ENCODE data around the gene ADGRG6. TPM values are rescaled to one million over a fixed set of nuclear protein-coding genes. Genes with fewer than 3 reads are reported as not detected.

ADGRG6 gene
- total RNA-seq, 1 donor from 2014 or later: 2.5 TPM

- DNase-seq (ENCODE audit: low spot score): no peak
- Mint-ChIP-seq H3K4me1 (ENCODE audit: low read depth) (peaks cover 14% of the 10 kb centered on the region), H3K27me3 (ENCODE audit: low read depth) (no peaks in the 10 kb centered on the region), H3K27ac (ENCODE audit: unreplicated experiment) (no peak overlapping the region), H3K36me3 (ENCODE audit: low read depth) (no peaks in the 10 kb centered on the region), H3K9me3 (ENCODE audit: low read depth) (peaks cover 13% of the 10 kb centered on the region), H3K4me3 (ENCODE audit: unreplicated experiment) (no peak overlapping the region)
- TF ChIP-seq CTCF (IDR thresholded peaks at IDR 0.05): no peak
Measured at GRCh38 chr6:142353690-142354089, 51.9 kb downstream of the ADGRG6 start.

DNA sequence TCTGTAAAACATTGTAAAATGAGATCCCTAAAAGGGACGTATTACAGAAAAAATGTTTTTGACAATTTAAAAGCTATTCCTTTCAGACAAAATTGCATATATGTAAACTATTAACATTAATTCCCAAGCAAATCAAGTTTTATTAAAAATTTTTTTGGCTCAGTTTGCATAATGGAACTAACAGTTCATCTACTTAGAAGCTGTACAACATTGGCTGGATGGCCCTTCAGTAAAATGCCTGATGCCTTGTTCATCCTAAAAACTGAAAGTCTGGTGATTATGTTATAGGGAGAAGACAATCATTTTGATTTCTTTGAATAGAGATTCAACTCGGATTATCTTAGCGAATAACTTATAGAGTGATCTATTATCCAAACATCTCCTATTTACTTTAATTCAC, 52.8 kb downstream of the ADGRG6 start:
- TF ChIP-seq CTCF (IDR thresholded peaks at IDR 0.05): no peak
- peaks cover 14% of the 10 kb centered on the region for H3K4me1 Mint-ChIP-seq (ENCODE audit: low read depth)
- no peaks in the 10 kb centered on the region for H3K27me3 Mint-ChIP-seq (ENCODE audit: low read depth)
- no peak overlapping the region for H3K4me3 Mint-ChIP-seq (ENCODE audit: unreplicated experiment)
- H3K9me3 Mint-ChIP-seq (ENCODE audit: low read depth): peaks cover 13% of the 10 kb centered on the region
- no peak for DNase-seq (ENCODE audit: low spot score)
- H3K27ac Mint-ChIP-seq (ENCODE audit: unreplicated experiment): no peak overlapping the region
- H3K36me3 Mint-ChIP-seq (ENCODE audit: low read depth): no peaks in the 10 kb centered on the region

- no peaks in the 10 kb centered on the region for H3K27me3 Mint-ChIP-seq (ENCODE audit: low read depth)
- DNase-seq (ENCODE audit: low spot score): no peak
- H3K27ac Mint-ChIP-seq (ENCODE audit: unreplicated experiment): no peak overlapping the region
- no peak overlapping the region for H3K4me3 Mint-ChIP-seq (ENCODE audit: unreplicated experiment)
- H3K9me3 Mint-ChIP-seq (ENCODE audit: low read depth): peaks cover 12% of the 10 kb centered on the region
- no peak for TF ChIP-seq CTCF (IDR thresholded peaks at IDR 0.05)
- H3K4me1 Mint-ChIP-seq (ENCODE audit: low read depth): peaks cover 14% of the 10 kb centered on the region
- no peaks in the 10 kb centered on the region for H3K36me3 Mint-ChIP-seq (ENCODE audit: low read depth)
Measured at GRCh38 chr6:142355520-142356174, 53.8 kb downstream of the ADGRG6 start.

DNA sequence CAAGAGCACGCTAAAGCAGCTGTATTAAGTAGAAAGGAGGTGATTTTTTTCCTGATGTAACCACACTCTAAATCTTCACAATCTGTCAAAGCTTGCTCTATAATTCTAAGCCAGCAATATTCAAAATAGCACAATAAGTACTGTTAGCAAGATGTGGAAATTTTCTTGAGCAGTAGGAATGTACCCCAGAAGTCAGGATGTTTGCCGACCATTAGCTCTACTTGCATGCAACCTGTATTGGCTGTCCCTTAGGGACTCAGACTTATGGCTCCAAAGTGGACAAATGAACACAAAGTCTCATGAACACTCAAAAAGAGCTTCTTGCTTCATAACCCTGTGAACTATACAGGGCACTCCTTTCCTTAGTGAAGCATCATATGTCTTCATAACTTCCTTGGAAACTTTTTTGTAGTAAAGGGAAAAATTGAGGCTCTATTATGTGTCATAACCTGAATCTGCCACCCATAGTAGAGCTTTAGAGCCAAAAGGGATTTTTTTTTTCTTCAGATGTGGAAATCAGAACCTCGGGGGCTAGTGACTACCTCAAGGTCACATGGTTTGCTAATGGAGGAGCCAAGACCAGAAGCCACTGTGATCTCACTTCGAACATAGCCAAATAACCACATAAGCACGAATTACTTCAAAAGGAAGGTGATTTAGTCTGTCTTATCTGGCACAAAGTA, 54.5 kb downstream of the ADGRG6 start:
- no peak for TF ChIP-seq CTCF (IDR thresholded peaks at IDR 0.05)
- Mint-ChIP-seq H3K4me3 (ENCODE audit: unreplicated experiment) (no peak overlapping the region), H3K27me3 (ENCODE audit: low read depth) (no peaks in the 10 kb centered on the region), H3K27ac (ENCODE audit: unreplicated experiment) (no peak overlapping the region), H3K36me3 (ENCODE audit: low read depth) (no peaks in the 10 kb centered on the region), H3K4me1 (ENCODE audit: low read depth) (peaks cover 20% of the 10 kb centered on the region), H3K9me3 (ENCODE audit: low read depth) (peaks cover 7% of the 10 kb centered on the region)
- no peak for DNase-seq (ENCODE audit: low spot score)

GRCh38 chr6:142356884-142357225, 55.0 kb downstream of the ADGRG6 start:
- Mint-ChIP-seq H3K27me3 (ENCODE audit: low read depth) (no peaks in the 10 kb centered on the region), H3K4me3 (ENCODE audit: unreplicated experiment) (no peak overlapping the region), H3K4me1 (ENCODE audit: low read depth) (peaks cover 25% of the 10 kb centered on the region), H3K27ac (ENCODE audit: unreplicated experiment) (no peak overlapping the region), H3K36me3 (ENCODE audit: low read depth) (no peaks in the 10 kb centered on the region), H3K9me3 (ENCODE audit: low read depth) (peaks cover 1% of the 10 kb centered on the region)
- DNase-seq (ENCODE audit: low spot score): no peak
- no peak for TF ChIP-seq CTCF (IDR thresholded peaks at IDR 0.05)
